Colonic mucosa (tissue), 4 donors: Measurements from ENCODE around the gene TMEM176A. TPM values are rescaled to one million over a fixed set of nuclear protein-coding genes. Genes with fewer than 3 reads are reported as not detected.

Source experiments
- DNase-seq: peaks from one replicate; pipeline ENCODE4 v3.0.0-alpha.2; 2020
- H3K27ac ChIP-seq: fragments of 200-600 bp; one replicate; pipeline ENCODE4 v1.8.0; 2021
- H3K27me3 ChIP-seq: fragments of 200-600 bp; one replicate; pipeline ENCODE4 v1.8.0; 2021
- H3K36me3 ChIP-seq: fragments of 200-600 bp; one replicate; pipeline ENCODE4 v1.8.0; 2021
- H3K4me1 ChIP-seq: fragments of 200-600 bp; one replicate; pipeline ENCODE4 v1.8.0; 2021; ENCODE audit warnings: mild to moderate bottlenecking
- H3K4me3 ChIP-seq: fragments of 200-600 bp; one replicate; pipeline ENCODE4 v1.8.0; 2021
- H3K9ac ChIP-seq, 2 donors: one replicate each; pipeline ENCODE4 v1.7.0; 2013; ENCODE audit warnings: control low read depth in 2 of 2, low read depth in 2 of 2, low read length in 2 of 2
- H3K9me3 ChIP-seq: fragments of 200-600 bp; one replicate; pipeline ENCODE4 v1.8.0; 2021
- CTCF ChIP-seq: fragments of 200-600 bp; IDR thresholded peaks from one replicate; pipeline ENCODE4 v1.8.0; 2022; ENCODE audit warnings: antibody characterized with exemption, mild to moderate bottlenecking
- intact Hi-C: fragments of 100-400 bp; cut with DNase I; formaldehyde crosslinking; loops from one replicate; pipeline ENCODE4 v1.14.1; 2022
- total RNA-seq, 2 donors: library from RNA; stranded (reverse); fragmentation: NEBNext Ultra II Directional in 1 of 2; extraction: Animal tissue kit (Norgen Biotek cat#: 25700) in 1 of 2; gene quantifications; one replicate each; pipeline ENCODE4 v1.2.1, GENCODE V29; 2021
- donor health status: healthy.
- donor health status: DM: no; HTN: no; CAD: no.
- donor health status: DM: no; HTN: no; CAD: no.

TMEM176A gene
- total RNA-seq, 2 donors from 2014 or later, result 130 to 170 TPM

- H3K9ac ChIP-seq, result peak overlapping the region; percentile 92 to 97
- TF ChIP-seq CTCF, result no peak
- peak overlapping the region; percentile 53 for H3K4me3 ChIP-seq
- no peaks in the 10 kb centered on the region for H3K27me3 ChIP-seq
- H3K4me1 ChIP-seq, result peaks cover 4% of the 10 kb centered on the region
- no peaks in the 10 kb centered on the region for H3K9me3 ChIP-seq
- DNase-seq, result peak; percentile 50
- intact Hi-C loops, result no loop called here
- H3K36me3 ChIP-seq, result no peaks in the 10 kb centered on the region
- peak overlapping the region; percentile 91 for H3K27ac ChIP-seq
Measured at GRCh38 chr7:150801946-150802771, 1.6 kb downstream of the TMEM176A start.

- Histone ChIP-seq H3K9ac (peak overlapping the region in 1 of 2 donors; percentile 92), H3K27me3 (no peaks in the 10 kb centered on the region), H3K9me3 (no peaks in the 10 kb centered on the region), H3K4me1 (peaks cover 4% of the 10 kb centered on the region), H3K27ac (peak overlapping the region; percentile 91), H3K4me3 (no peak overlapping the region), H3K36me3 (no peaks in the 10 kb centered on the region)
- DNase-seq, result peak; percentile 58
- TF ChIP-seq CTCF, result no peak
- intact Hi-C loops, result no loop called here
Measured at GRCh38 chr7:150803161-150803860, 2.7 kb downstream of the TMEM176A start.

- no peak for TF ChIP-seq CTCF
- Histone ChIP-seq H3K4me3 (no peak overlapping the region), H3K4me1 (peaks cover 4% of the 10 kb centered on the region), H3K27ac (no peak overlapping the region), H3K9me3 (no peaks in the 10 kb centered on the region), H3K36me3 (no peaks in the 10 kb centered on the region), H3K9ac (no peak overlapping the region), H3K27me3 (no peaks in the 10 kb centered on the region)
- DNase-seq, result peak; percentile 14
- intact Hi-C loops, result no loop called here
Measured at GRCh38 chr7:150804802-150805201, 4.2 kb downstream of the TMEM176A start.

GRCh38 chr7:150805864-150806263, 5.3 kb downstream of the TMEM176A start:
- no peak for TF ChIP-seq CTCF
- Histone ChIP-seq H3K27ac (no peak overlapping the region), H3K9me3 (no peaks in the 10 kb centered on the region), H3K27me3 (no peaks in the 10 kb centered on the region), H3K4me3 (no peak overlapping the region), H3K4me1 (peaks cover 4% of the 10 kb centered on the region), H3K36me3 (no peaks in the 10 kb centered on the region), H3K9ac (no peak overlapping the region)
- intact Hi-C loops, result no loop called here
- DNase-seq, result no peak

- H3K27me3 ChIP-seq, result no peaks in the 10 kb centered on the region
- TF ChIP-seq CTCF, result no peak
- no peaks in the 10 kb centered on the region for H3K36me3 ChIP-seq
- H3K27ac ChIP-seq, result no peak overlapping the region
- DNase-seq, result no peak
- no peak overlapping the region for H3K9ac ChIP-seq
- peaks cover 4% of the 10 kb centered on the region for H3K4me1 ChIP-seq
- intact Hi-C loops, result no loop called here
- no peaks in the 10 kb centered on the region for H3K9me3 ChIP-seq
- no peak overlapping the region for H3K4me3 ChIP-seq
Measured at GRCh38 chr7:150806454-150806853, 5.9 kb downstream of the TMEM176A start.
